Measurements from ENCODE around the gene MACROD2. TPM values are rescaled to one million over a fixed set of nuclear protein-coding genes. Genes with fewer than 3 reads are reported as not detected.

MACROD2 gene
- total RNA-seq, 1 donor from 2014 or later = 3.5 TPM

DNA sequence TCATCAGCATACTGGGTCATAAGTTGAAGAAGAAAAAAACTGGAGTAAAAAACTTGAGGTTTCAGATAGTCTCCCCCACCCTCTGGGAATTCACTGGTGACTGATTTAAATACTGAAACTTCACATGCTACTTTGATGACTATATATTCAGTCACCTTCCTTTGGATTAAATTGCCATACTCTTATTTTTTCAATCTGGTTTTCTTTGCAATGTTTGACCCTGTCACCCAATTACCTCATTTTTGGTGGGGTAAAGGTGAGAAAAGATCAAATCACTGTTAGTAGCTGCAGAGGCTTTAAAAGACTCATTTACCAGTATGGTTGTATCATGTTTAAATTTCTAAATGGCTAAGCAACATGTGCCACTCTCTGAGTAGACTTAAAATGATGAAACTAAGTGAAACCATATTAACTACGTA is 1204.8 kb downstream of the MACROD2 start:
- Histone ChIP-seq H3K9me3 (no peaks in the 10 kb centered on the region), H3K27me3 (no peaks in the 10 kb centered on the region), H3K4me1 (no peaks in the 10 kb centered on the region), H3K36me3 (no peaks in the 10 kb centered on the region), H3K4me3 (no peak overlapping the region), H3K27ac (no peak overlapping the region)
- no peak for DNase-seq (ENCODE audit: low spot score in 2 of 2)
- intact Hi-C loops (cut with DNase I) = no loop called here
- TF ChIP-seq, protein P1, sequence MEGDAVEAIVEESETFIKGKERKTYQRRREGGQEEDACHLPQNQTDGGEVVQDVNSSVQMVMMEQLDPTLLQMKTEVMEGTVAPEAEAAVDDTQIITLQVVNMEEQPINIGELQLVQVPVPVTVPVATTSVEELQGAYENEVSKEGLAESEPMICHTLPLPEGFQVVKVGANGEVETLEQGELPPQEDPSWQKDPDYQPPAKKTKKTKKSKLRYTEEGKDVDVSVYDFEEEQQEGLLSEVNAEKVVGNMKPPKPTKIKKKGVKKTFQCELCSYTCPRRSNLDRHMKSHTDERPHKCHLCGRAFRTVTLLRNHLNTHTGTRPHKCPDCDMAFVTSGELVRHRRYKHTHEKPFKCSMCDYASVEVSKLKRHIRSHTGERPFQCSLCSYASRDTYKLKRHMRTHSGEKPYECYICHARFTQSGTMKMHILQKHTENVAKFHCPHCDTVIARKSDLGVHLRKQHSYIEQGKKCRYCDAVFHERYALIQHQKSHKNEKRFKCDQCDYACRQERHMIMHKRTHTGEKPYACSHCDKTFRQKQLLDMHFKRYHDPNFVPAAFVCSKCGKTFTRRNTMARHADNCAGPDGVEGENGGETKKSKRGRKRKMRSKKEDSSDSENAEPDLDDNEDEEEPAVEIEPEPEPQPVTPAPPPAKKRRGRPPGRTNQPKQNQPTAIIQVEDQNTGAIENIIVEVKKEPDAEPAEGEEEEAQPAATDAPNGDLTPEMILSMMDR (IDR thresholded peaks at IDR 0.05) = no peak

DNA sequence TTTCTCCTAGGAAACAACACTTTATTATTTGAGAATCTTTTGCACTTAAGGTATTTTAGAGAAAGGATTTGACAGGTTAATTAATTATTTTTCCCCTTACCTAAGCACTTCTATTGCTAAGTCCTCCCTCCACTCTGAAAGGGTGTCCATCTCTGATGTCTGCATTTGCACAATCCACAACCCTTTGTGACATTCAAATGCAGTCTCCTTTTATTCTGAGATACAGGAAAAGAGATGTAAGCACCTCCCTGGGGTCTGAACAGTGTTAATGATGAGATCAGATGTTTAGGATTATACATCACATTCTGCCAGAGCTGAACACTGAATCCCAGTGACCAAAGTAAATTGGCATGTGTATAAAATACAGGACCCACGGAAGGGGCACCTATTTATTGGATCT is 1206.3 kb downstream of the MACROD2 start:
- Histone ChIP-seq H3K27me3 (no peaks in the 10 kb centered on the region), H3K36me3 (no peaks in the 10 kb centered on the region), H3K9me3 (no peaks in the 10 kb centered on the region), H3K4me1 (no peaks in the 10 kb centered on the region), H3K4me3 (no peak overlapping the region), H3K27ac (no peak overlapping the region)
- intact Hi-C loops (cut with DNase I) = no loop called here
- no peak for DNase-seq (ENCODE audit: low spot score in 2 of 2)
- TF ChIP-seq, protein P1 (IDR thresholded peaks at IDR 0.05) = no peak

DNA sequence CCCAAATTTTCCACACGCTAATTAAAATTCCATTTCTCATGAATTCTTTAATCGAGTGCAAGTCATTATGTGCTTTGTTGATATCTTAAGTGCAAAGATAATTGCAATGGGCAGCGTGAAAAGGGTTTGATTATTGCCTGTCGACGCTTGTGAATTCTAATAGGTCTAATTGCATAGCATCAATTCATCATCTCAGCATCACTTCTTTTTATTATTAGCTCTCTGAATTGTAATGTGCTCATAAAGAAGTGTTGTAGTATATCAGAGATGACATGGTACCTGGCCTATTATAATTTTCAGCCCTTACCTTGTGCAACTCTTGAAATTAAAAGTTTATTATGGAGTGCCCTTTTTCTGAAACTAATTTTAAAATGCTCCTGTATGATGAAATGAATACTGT is 1208.9 kb downstream of the MACROD2 start:
- TF ChIP-seq, protein P1 (IDR thresholded peaks at IDR 0.05) = no peak
- intact Hi-C loops (cut with DNase I) = no loop called here

DNA sequence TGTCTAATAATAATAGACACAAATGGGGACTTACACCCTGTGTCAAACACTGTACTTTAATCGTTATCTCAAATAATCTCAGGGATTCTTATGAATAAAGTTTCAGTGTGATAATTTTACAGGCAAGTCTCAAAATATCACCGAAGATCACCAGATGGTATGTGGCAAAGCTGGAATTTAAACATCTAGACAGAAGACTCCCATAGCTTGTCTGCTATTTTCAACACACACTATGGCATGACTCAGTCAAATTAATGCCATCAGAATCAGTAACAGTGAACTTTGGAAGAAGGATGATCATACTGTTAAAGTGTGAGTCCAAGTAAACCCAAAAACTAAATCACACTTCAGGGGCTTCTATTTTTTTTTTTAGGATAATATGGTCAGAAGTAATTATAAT is 1209.7 kb downstream of the MACROD2 start:
- Histone ChIP-seq H3K4me3 (no peak overlapping the region), H3K27ac (no peak overlapping the region), H3K27me3 (no peaks in the 10 kb centered on the region), H3K4me1 (no peaks in the 10 kb centered on the region), H3K36me3 (no peaks in the 10 kb centered on the region), H3K9me3 (peaks cover 0 to 7% of the 10 kb centered on the region in 2 donors)
- intact Hi-C loops (cut with DNase I) = no loop called here
- TF ChIP-seq, protein P1 (IDR thresholded peaks at IDR 0.05) = no peak
- no peak for DNase-seq (ENCODE audit: low spot score in 2 of 2)

More for the DNA sequence above, 1208.9 kb downstream of the MACROD2 start:
- H3K4me3 ChIP-seq = no peak overlapping the region
- H3K36me3 ChIP-seq = no peaks in the 10 kb centered on the region
- no peak overlapping the region for H3K27ac ChIP-seq
- H3K27me3 ChIP-seq = no peaks in the 10 kb centered on the region
- no peaks in the 10 kb centered on the region for H3K4me1 ChIP-seq
- no peak for DNase-seq (ENCODE audit: low spot score in 2 of 2)
- peaks cover 0 to 7% of the 10 kb centered on the region in 2 donors for H3K9me3 ChIP-seq

DNA sequence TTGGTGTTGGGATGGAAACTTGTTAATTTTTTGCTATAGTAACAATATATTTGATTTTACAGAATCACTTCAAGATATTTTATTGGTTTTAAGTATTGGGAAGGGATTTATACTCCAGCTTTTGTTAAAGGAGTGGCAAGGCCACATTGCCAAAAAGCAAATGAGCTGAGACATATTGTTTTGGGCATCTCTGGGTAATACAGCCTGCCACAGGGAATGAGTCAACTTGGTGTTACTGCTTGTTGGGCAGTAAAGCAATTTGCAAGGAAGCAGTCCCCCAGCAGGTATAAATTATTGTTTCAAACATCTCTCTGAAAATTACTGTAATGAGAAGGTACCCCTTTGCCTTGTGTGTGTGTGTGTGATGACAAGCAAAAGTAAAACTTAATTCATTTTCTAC is 1210.4 kb downstream of the MACROD2 start:
- TF ChIP-seq, protein P1 (IDR thresholded peaks at IDR 0.05) = no peak

DNA sequence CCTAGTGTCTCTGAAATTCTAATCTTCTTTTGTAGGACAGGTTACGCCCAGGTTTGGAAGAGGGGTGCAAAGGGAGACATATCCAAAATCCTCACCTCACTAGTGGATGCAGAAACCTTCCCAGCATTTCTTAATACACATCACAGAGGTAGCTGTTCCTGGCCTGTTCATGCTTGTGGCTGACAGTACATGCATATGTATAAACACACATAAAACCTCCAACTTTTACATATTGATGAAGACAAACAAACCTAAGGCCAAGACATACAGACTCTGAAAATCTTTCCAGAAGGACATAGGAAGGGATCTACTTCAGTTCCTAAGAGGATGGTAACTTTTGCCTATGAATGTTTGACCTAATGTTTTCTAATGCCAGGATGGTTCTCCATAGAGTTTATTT is 1214.2 kb downstream of the MACROD2 start:
- Histone ChIP-seq H3K4me3 (no peak overlapping the region), H3K27ac (no peak overlapping the region), H3K9me3 (peaks cover 0 to 7% of the 10 kb centered on the region in 2 donors), H3K36me3 (no peaks in the 10 kb centered on the region), H3K27me3 (no peaks in the 10 kb centered on the region), H3K4me1 (no peaks in the 10 kb centered on the region)
- no peak for DNase-seq (ENCODE audit: low spot score in 2 of 2)
- intact Hi-C loops (cut with DNase I) = no loop called here
- TF ChIP-seq, protein P1 (IDR thresholded peaks at IDR 0.05) = no peak

More for the DNA sequence above, 1210.4 kb downstream of the MACROD2 start:
- H3K4me1 ChIP-seq = no peaks in the 10 kb centered on the region
- no peaks in the 10 kb centered on the region for H3K36me3 ChIP-seq
- no peak for DNase-seq (ENCODE audit: low spot score in 2 of 2)
- H3K27me3 ChIP-seq = no peaks in the 10 kb centered on the region
- H3K27ac ChIP-seq = no peak overlapping the region
- intact Hi-C loops (cut with DNase I) = no loop called here
- H3K4me3 ChIP-seq = no peak overlapping the region
- peaks cover 0 to 7% of the 10 kb centered on the region in 2 donors for H3K9me3 ChIP-seq
